Epithelial cell of esophagus (primary cell): Measurements from ENCODE around the gene KCNT1.

Experiments used
- DNase-seq: peaks from one replicate; pipeline ENCODE4 v3.0.0; 2010; ENCODE audit warnings: low read depth
- H3K4me3 ChIP-seq: 2 replicates; pipeline ENCODE4 v1.5.1; 2011; ENCODE audit warnings: mild to moderate bottlenecking, low read length, control low read depth
- CTCF ChIP-seq: IDR thresholded peaks from 2 replicates; pipeline ENCODE4 v1.5.1; 2011; ENCODE audit warnings: low read depth, mild to moderate bottlenecking, low read length, control low read depth, inconsistent platforms; ENCODE audit not compliant: insufficient read depth; ENCODE audit errors: missing control alignments

The KCNT1 gene

DNA sequence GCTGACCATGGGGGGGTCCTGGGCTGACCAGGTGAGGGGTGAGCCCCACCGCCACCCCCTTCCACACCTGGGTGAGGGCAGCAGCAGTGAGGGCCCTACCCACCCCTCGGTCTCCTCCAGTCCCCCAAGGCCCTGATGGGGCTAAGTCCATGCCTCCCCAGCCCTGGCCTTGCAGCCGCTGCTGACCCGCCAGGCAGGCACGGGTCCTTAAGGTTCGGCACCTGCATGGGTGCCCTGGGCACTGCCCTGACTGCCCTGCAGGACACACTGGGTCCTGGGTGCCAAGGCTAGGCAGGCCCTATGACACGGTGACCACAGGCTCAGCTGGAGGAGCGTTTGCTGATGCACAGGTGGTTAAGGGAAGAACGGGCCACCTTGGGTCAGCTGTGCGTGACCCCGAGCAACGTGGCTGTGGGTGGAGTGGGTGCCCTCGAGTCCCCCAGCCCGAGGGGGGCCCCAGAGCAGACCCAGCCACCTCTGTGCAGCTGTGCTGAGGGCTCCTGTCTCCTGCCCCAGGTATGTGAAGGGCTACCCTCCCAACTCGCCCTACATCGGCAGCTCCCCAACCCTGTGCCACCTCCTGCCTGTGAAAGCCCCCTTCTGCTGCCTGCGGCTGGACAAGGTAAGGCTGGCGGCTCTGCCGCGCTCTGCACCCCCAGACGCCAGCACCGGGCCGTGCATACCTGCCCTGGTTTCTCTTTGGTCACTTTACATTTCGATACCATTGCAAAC lies 73.0 kb downstream of the KCNT1 start:
- no peak overlapping the region for H3K4me3 ChIP-seq
- no peak for TF ChIP-seq CTCF
- no peak for DNase-seq

GRCh38 chr9:135775911-135776310 lies 73.9 kb downstream of the KCNT1 start:
- no peak for TF ChIP-seq CTCF
- no peak overlapping the region for H3K4me3 ChIP-seq
- DNase-seq, result no peak

DNA sequence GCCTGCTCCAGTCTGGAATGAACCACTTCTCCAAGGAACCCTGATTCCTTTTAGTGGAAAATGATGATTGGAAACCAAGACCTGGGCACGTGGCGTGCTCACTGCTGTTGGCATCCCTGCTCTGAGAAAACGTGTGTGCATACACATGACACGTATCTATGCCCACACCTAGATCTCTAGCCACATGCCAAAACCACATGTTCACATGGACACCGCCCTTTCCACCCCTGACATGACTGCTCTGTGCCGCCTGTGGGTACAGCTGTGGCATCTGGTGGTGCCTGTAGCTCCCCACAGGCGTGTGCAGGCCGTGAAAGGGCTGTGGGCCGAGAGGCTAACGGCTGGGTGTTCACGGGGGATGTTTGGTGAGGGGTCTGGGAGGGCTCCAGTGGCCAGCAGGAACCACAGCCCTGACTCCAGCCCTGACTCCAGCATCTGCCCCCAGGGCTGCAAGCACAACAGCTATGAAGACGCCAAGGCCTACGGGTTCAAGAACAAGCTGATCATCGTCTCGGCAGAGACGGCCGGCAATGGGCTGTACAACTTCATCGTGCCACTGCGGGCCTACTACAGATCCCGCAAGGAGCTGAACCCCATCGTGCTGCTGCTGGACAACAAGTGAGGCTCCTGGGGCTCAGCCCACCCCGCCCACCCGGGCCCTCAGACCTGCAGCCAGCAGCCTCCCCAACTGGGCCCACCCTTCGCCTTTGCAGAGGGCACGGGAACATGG lies 75.1 kb downstream of the KCNT1 start:
- TF ChIP-seq CTCF, result no peak
- DNase-seq, result no peak
- no peak overlapping the region for H3K4me3 ChIP-seq

DNA sequence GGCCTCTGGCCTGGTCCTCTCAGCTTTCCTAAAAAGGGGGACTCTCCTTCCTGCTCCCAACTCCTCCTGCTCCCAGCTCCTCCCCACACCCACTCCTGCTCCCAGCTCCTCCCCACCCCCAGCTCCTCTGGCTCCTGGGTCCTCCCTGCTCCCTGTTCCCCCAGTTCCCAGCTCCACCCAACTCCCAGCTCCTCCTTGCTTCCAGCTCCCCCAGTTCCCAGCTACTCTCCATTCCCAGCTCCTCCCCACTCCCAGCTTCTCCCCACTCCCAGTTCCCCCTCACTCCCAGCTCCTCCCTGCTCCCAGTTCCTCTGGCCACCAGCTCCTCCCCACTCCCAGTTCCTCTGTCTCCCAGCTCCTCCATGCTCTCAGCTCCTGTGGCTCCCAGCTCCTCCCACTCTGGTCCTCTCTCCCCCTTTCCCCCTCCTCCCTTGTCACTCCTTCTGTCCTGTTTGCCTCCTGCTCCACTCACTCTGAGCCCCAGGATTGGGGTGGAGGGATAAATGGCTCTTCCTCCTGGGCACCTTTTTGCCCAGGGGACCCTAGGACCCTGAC lies 75.7 kb downstream of the KCNT1 start:
- H3K4me3 ChIP-seq, result no peak overlapping the region
- DNase-seq, result no peak
- TF ChIP-seq CTCF, result no peak

DNA sequence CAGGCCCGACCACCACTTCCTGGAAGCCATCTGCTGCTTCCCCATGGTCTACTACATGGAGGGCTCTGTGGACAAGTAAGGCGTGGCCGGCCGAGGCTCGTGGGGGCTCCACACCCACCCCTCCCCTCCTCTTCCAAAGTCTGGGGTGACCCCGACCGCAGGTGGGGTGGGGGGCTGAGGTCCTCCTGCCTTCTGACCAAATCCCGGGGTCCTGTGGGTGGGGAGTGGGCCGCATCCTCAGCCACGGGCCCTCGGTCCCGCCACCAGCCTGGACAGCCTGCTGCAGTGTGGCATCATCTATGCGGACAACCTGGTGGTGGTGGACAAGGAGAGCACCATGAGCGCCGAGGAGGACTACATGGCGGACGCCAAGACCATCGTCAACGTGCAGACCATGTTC lies 76.4 kb downstream of the KCNT1 start:
- no peak for DNase-seq
- no peak overlapping the region for H3K4me3 ChIP-seq
- TF ChIP-seq CTCF, result no peak

DNA sequence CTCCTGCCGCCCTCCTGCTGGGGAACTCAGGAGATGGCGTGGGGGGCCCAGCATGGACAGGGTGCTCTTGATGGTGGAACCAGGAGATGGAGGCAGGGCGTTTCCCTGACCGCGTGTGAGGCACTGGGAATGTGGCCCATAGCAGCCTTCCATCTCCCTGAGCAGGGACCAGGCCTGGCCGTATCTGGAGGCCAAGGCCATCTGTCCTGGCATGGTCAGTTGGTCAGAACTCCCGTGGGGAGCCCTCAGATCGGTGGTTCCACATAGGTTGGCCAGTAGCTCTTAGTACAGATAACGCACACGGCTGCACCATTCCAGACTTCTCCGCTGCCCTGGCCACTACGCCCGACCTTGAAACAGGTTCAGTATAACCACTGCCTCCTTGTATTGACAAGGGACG lies 77.6 kb downstream of the KCNT1 start:
- no peak overlapping the region for H3K4me3 ChIP-seq
- no peak for DNase-seq
- TF ChIP-seq CTCF, result no peak

- no peak for DNase-seq
- no peak for TF ChIP-seq CTCF
- H3K4me3 ChIP-seq, result no peak overlapping the region
Measured at GRCh38 chr9:135780086-135780485, 78.1 kb downstream of the KCNT1 start.
